SU-DHL-6 (cell line): ENCODE results near the gene LRRC71.

Source experiments
- EZH2phosphoT487 ChIP-seq: fragments of 200-600 bp; sonication (generic), shearing (Covaris generic); conservative IDR thresholded peaks from 2 replicates; pipeline ENCODE4 v1.6.1; 2018; ENCODE audit warnings: mild to moderate bottlenecking, antibody characterized with exemption, low read length, moderate library complexity, mixed read lengths
- TF ChIP-seq, protein P1 (sequence below): fragments of 200-600 bp; sonication (generic); IDR thresholded peaks from one replicate; pipeline ENCODE4 v1.5.1; 2017; ENCODE audit warnings: antibody characterized with exemption, mild to moderate bottlenecking, low read length, moderate library complexity; ENCODE audit not compliant: insufficient read depth, poor library complexity, severe bottlenecking

DNA sequence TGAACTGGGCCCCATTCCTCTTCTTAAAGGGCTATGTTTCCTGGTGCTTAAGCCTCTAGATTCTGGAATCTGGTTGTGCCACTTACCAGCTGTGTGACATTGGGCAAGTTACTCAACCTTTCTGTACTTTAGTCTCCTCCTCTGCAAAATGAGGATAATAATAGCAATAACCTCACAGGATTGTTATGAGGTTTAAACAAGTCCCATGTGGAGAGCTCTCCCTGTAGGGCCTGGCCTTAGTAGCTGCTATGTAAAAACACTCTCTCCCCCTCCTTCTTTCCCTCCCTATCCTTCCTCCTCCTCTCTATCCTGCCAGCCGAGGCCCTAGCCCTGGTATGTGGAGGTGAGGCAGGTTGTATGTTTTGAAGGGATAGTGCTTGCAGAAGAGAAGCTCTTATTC is 35.1 kb upstream of the LRRC71 start:
- TF ChIP-seq, protein P1, sequence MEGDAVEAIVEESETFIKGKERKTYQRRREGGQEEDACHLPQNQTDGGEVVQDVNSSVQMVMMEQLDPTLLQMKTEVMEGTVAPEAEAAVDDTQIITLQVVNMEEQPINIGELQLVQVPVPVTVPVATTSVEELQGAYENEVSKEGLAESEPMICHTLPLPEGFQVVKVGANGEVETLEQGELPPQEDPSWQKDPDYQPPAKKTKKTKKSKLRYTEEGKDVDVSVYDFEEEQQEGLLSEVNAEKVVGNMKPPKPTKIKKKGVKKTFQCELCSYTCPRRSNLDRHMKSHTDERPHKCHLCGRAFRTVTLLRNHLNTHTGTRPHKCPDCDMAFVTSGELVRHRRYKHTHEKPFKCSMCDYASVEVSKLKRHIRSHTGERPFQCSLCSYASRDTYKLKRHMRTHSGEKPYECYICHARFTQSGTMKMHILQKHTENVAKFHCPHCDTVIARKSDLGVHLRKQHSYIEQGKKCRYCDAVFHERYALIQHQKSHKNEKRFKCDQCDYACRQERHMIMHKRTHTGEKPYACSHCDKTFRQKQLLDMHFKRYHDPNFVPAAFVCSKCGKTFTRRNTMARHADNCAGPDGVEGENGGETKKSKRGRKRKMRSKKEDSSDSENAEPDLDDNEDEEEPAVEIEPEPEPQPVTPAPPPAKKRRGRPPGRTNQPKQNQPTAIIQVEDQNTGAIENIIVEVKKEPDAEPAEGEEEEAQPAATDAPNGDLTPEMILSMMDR = no peak
- no peak for TF ChIP-seq EZH2phosphoT487
